Caki2 (cell line): ENCODE measurements around the gene SIX4. TPM values are rescaled to one million over a fixed set of nuclear protein-coding genes. Genes with fewer than 3 reads are reported as not detected.

Source experiments
- DNase-seq: peaks from one replicate; pipeline ENCODE4 v3.0.0-alpha.2; 2015; ENCODE audit warnings: low read depth
- in situ Hi-C: cut with HindIII; loops from 2 replicates; pipeline ENCODE4 v1.10.0; 2016; ENCODE audit warnings: low sequenced_read_pairs, low pct_unique_long_range_greater_than_20kb, mixed read lengths
- total RNA-seq: library from RNA; depleted of rRNA; stranded (reverse); fragments of >200 nt; shearing (Covaris generic); gene quantifications from 2 replicates; pipeline ENCODE4 v1.2.3, GENCODE V29; 2014; ENCODE audit warnings: low replicate concordance; rRNA removed

SIX4 gene
- total RNA-seq, 1 experiment from 2014 or later: 3.5 TPM

DNA sequence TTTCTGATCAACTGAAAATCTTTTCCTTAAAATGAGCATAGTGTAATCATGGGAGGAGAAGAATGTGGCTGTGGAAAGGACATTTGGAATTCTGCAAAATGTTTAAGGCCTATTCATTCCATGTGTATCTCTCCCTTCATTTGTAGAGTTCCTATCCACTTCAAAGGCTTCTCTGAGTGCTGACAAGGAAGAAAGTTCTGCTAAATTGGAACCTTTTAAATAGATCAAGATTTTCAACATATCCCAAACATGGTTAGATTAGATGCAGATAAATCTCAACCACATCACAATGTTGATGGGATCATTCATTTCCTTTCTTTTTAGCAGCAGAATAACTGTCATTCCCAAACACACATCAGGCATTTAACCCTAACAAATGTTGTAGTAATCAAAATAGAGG, 46.5 kb downstream of the SIX4 start:
- DNase-seq: no peak
- in situ Hi-C loops: no loop called here

DNA sequence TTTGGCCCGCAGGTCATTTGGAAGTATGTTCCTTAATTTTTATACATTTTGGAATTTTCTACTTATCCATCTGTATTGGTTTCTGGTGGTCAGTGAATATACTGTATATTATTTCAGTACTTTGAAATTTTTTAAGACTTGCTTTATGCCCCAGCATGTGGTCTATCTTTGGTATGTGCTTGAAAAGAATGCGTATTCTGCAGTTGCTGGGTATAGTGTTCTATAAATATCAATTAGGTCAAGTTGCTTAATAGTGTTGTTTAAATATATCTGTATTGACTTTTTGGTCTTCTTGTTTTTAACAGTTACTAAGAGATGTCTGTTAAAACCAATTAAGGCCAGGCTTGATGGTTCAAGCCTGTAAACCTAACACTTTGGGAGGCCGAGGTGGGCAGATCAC, 53.2 kb downstream of the SIX4 start:
- DNase-seq: no peak
- in situ Hi-C loops: no loop called here

DNA sequence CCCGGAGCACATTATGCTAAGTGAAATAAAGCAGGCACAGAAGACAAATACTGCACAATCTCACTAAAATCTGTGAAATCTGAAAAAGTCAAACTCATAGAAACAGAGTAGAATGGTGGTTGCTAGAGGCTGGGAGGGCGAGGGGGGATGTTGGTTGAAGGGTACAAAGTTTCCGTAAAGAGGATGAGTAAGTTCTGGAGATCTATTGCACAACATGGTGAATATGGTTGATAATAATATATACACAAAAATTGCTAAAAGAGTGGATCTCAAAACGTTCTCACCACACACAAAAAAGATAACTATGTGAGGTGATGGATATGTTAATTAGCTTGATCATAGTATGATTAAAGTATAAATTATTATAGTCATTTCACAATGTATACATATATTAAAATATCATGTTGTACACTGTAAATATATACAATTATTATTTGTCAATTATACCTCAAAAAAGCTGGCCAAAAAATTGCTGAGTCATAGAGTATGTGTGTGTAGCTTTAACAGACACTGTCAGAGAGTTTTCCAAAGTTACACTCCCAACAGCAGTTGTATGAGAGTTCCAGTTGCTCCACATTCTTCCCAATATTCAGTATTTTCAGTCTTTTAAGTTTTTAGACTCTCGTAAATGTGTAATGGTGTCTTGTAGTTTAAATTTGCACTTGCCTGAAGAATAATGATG, 55.6 kb downstream of the SIX4 start:
- DNase-seq: no peak
- in situ Hi-C loops: no loop called here

DNA sequence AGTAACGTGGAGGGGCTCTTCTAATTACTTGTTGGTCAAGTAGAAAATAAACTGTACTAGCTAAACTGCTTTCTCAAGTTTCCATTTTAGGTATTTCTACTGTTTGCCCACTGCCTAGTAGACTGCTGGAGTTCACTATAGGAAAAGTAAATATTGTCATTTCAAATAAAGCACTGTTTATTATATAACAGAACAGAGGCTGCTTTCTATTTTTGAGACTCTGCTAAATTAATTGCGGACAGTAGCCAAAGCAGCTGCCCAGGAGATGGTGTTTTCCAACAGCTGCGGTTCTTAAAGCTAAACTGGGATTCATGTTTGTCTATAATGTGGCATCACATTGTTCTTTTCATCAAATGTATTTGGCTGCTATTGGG, 59.0 kb downstream of the SIX4 start:
- DNase-seq: no peak
- in situ Hi-C loops: no loop called here

DNA sequence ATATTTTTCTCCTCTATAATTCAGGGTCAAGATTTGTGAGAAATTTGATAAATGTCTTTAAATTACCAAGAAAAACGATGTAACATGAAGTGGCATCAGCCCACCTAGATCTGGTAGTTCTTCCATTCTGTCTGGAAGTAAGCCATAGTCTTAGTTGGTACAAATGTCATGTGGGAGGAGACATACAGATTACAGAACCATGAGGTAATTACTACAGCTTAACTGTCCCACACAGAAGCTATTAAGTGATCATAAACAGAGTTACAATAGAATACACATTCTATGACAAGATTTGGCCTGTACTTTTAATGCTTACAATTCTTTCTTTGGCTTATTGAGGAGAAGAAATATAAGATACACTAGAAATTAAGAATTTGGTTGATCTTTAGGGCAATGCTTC, 61.2 kb downstream of the SIX4 start:
- in situ Hi-C loops: no loop called here

DNA sequence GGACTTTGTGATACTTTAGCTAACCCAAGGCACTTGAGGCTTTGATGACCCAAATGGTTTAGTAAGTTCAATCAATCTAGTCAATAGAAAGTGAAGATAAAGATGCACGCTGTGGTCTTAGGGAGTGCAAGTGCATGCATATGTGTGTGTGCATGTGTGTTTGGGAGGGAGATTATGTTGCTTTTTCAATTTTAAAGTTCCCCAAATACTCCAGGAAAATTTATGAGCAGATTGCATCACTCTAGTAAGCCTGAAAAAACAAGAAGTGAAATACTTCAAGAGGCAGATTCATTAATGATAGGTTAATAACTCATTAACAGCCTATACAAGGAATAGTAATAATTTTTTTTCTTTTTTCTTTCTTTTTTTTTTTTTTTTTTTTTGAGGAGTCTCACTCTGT, 62.4 kb downstream of the SIX4 start:
- no peak for DNase-seq
- in situ Hi-C loops: no loop called here

More for the DNA sequence above, 61.2 kb downstream of the SIX4 start:
- no peak for DNase-seq

Other genes with a start within 250 kb of the SIX4 start
- gene C14orf39, start 238.3 kb downstream of the SIX4 start, total RNA-seq: not detected in 2 replicates
- not detected in 2 replicates for gene SIX6, start 215.2 kb downstream of the SIX4 start, total RNA-seq
- gene SIX1, start 74.9 kb downstream of the SIX4 start, total RNA-seq: 15.2 and 22.9 TPM in 2 replicates
- gene MNAT1, start 10.4 kb upstream of the SIX4 start, total RNA-seq: 49.3 and 94.1 TPM in 2 replicates